A549 treated with Mapracorat at 1 μM for 4 hours (cell line): ENCODE measurements around the gene BRPF3. TPM values are rescaled to one million over a fixed set of nuclear protein-coding genes. Genes with fewer than 3 reads are reported as not detected.

Experiments used
- total RNA-seq: library from RNA; stranded (reverse); fragments of 200-300 nt; extraction: Qiagen RNA extraction; gene quantifications from 5 replicates; pipeline ENCODE4 v1.2.3, GENCODE V29; 2022

The BRPF3 gene
- 8.0 to 10.3 TPM (median 9.3 TPM) in 5 replicates for total RNA-seq

DNA sequence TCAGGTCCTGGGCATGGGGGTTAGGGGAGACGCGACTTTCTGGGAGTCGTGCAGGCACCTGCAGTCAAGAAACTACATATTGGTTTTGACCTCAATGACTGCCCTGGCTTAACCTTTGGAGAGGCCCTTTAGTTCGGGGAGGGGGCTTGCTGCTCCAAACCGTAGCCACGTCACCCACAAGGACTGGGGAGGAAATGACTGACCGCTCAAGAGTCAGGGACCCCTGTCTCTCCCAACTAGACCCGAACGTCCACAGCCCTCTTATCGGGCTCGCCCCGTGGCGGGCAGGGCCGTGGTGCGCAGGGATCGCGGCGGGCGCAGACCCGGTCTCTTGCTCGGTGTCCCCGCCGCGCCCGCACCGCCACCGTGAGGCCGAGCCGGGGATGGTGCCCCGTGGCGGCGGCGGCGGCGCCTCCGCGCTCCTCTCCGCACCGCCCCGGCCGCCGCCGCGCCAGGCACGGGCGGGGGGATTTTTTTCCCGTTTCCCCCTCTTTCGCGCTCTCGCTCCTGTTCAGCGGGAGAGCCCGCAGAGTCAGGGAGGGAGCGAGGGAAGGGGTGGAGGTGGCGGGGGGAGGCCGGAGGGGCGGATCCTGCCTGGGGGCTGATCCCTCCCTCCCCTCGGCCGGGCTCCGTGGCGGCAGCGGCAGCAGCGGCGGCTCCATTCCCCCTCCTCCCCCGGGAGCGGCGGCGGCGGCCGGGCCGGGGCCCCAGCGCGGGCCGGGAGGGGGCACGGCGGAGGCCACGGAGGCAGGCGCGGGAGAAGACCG lies at the start of gene BRPF3:
Gene BRPF3 (plus strand): TSS at position 632 of the 767 bp plus-strand sequence. CDS start 3,579 bp downstream, outside the sequence.

DNA sequence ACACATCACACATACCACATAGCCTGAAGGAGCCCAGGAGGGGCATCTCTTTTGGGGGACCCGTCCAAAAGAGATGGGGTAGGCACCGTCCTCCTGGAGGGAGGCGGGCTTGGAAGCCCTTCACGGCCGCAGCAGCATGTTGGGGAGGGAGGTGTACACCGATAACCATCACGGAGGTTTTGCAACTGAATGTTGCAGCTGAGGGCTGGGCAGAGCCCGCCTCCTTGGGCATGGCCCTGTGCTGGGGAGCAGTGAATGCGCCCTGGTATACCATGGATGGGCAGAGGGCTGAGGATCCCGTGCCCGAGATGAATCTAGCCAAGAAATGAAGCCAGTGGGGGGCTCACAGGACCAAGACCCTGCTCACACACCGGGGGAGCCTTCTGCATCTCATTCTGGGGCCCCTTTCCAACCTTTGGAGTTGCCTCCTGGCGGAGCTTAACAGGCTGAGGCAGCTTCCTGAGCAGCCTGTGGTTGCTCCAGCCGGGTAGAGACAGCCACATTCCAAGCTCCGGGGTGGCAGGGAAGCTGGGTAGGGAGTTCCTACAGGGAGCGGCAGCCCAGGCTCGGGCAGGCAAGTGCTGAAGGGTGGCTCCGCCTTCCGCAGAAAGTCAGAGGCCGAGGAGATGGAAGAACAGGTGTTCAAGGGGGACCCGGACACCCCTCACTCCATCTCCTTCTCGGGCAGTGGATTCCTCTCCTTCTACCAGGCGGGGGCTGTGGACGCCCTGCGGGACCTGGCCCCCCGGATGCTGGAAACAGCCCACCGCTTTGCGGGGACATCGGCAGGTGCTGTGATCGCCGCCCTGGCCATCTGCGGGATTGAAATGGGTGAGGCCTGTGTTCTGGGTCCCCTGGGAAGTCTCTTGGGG lies 73.5 kb downstream of the BRPF3 start, which contains the start of gene PNPLA1:
Gene PNPLA1 (plus strand): TSS at position 227 of the 872 bp plus-strand sequence. CDS start 400 bp downstream, at position 627.

Other genes with a start within 250 kb of the BRPF3 start
- 0.08 TPM in 1 of 5 replicates, not detected in the others for gene SLC26A8, start 172.1 kb upstream of the BRPF3 start, total RNA-seq
- 21.3 to 28.2 TPM (median 25.6 TPM) in 5 replicates for gene MAPK14, start 168.9 kb upstream of the BRPF3 start, total RNA-seq
- 0.28 to 1.00 TPM (median 0.74 TPM) in 5 replicates for gene MAPK13, start 66.2 kb upstream of the BRPF3 start, total RNA-seq
- not detected in 5 replicates for gene PNPLA1, start 73.3 kb downstream of the BRPF3 start, total RNA-seq
- not detected in 5 replicates for gene BNIP5, start 140.1 kb downstream of the BRPF3 start, total RNA-seq
- gene ETV7, start 190.9 kb downstream of the BRPF3 start, total RNA-seq, result 0.10 to 0.26 TPM (median 0.15 TPM) in 4 of 5 replicates, not detected in the other
- gene PXT1, start 246.1 kb downstream of the BRPF3 start, total RNA-seq, result not detected in 5 replicates
- 14.8 to 20.0 TPM (median 17.7 TPM) in 5 replicates for gene KCTD20, start 246.3 kb downstream of the BRPF3 start, total RNA-seq